Smooth muscle cell (in vitro differentiated cells): ENCODE measurements around the gene NINJ1. TPM values are rescaled to one million over a fixed set of nuclear protein-coding genes. Genes with fewer than 3 reads are reported as not detected.

Source experiments
- DNase-seq: peaks from one replicate; lab custom pipeline; 2025; ENCODE audit not compliant: unreplicated experiment; lab: John Stamatoyannopoulos, UW
- H2AFZ ChIP-seq: fragments of 200-600 bp; sonication (generic); 2 replicates; pipeline ENCODE4 v1.6.0; 2016; ENCODE audit warnings: antibody characterized with exemption, low read depth, mild to moderate bottlenecking
- H3F3A ChIP-seq: fragments of 200-600 bp; sonication (generic); 2 replicates; pipeline ENCODE4 v1.6.0; 2017; ENCODE audit warnings: antibody characterized with exemption, low read depth
- H3K27ac ChIP-seq: fragments of 200-600 bp; sonication (generic); 2 replicates; pipeline ENCODE4 v1.5.1; 2016; ENCODE audit warnings: low read depth, mild to moderate bottlenecking
- H3K27me3 ChIP-seq: fragments of 200-600 bp; sonication (generic); 2 replicates; pipeline ENCODE4 v1.6.1; 2016; ENCODE audit warnings: low read depth, mild to moderate bottlenecking
- H3K36me3 ChIP-seq: fragments of 200-600 bp; sonication (generic); 2 replicates; pipeline ENCODE4 v1.5.1; 2016; ENCODE audit warnings: low read depth
- H3K4me1 ChIP-seq: fragments of 200-600 bp; sonication (generic); 2 replicates; pipeline ENCODE4 v1.5.1; 2016; ENCODE audit warnings: low read depth
- H3K4me2 ChIP-seq: fragments of 200-600 bp; sonication (generic); 2 replicates; pipeline ENCODE4 v1.6.0; 2016; ENCODE audit warnings: mild to moderate bottlenecking
- H3K4me3 ChIP-seq: fragments of 200-600 bp; sonication (generic); 2 replicates; pipeline ENCODE4 v1.5.1; 2016; ENCODE audit warnings: mild to moderate bottlenecking
- H3K79me2 ChIP-seq: fragments of 200-600 bp; sonication (generic); 2 replicates; pipeline ENCODE4 v1.6.0; 2016; ENCODE audit warnings: low read depth, mild to moderate bottlenecking
- H3K9ac ChIP-seq: fragments of 200-600 bp; sonication (generic); 2 replicates; pipeline ENCODE4 v1.6.0; 2016; ENCODE audit warnings: low read depth
- H3K9me3 ChIP-seq: fragments of 200-600 bp; sonication (generic); replicated peaks from 2 replicates; pipeline ENCODE4 v1.5.1; 2016; ENCODE audit warnings: low read depth
- H4K20me1 ChIP-seq: fragments of 200-600 bp; sonication (generic); 2 replicates; pipeline ENCODE4 v1.6.0; 2016; ENCODE audit warnings: low read depth
- CTCF ChIP-seq: fragments of 200-600 bp; sonication (generic); IDR thresholded peaks from 2 replicates; pipeline ENCODE4 v1.5.1; 2017; ENCODE audit warnings: borderline replicate concordance, mild to moderate bottlenecking, antibody characterized with exemption; ENCODE audit not compliant: insufficient read depth, poor library complexity, severe bottlenecking
- WGBS: methylation state at CpG from one replicate; pipeline ENCODE4 v1.1.7; 2016; ENCODE audit warnings: low lambda C conversion rate; 5-methylcytosine and 5-hydroxymethylcytosine counted together
- polyA plus RNA-seq: library from polyadenylated mRNA; unstranded; fragments of >200 nt; fragmentation: Nextera tagmentation; extraction: Ambion mirVana; gene quantifications from 2 replicates; pipeline ENCODE4 v1.2.1, GENCODE V29; 2016
- total RNA-seq: library from RNA; depleted of rRNA; stranded (reverse); fragments of >200 nt; gene quantifications from 2 replicates; pipeline ENCODE4 v1.2.3, GENCODE V29; 2014

The NINJ1 gene
- total and polyA plus RNA-seq, 2 experiments from 2014 or later = 34.3 to 53.7 TPM

- TF ChIP-seq CTCF = no peak
- WGBS = 84% methylated on average over 14 of the region's 14 CpGs
- H3K27me3 ChIP-seq = no peaks in the 10 kb centered on the region
- H2AFZ ChIP-seq = no peak overlapping the region
- H3K9me3 ChIP-seq = no peaks in the 10 kb centered on the region
- H3K4me1 ChIP-seq = peaks cover 12% of the 10 kb centered on the region
- no peak for DNase-seq
- H3K9ac ChIP-seq = no peak overlapping the region
- H3K36me3 ChIP-seq = no peaks in the 10 kb centered on the region
- H3K27ac ChIP-seq = no peak overlapping the region
- H3K4me3 ChIP-seq = no peak overlapping the region
- no peaks in the 10 kb centered on the region for H3K79me2 ChIP-seq
- H3K4me2 ChIP-seq = no peak overlapping the region
- H4K20me1 ChIP-seq = no peaks in the 10 kb centered on the region
- H3F3A ChIP-seq = peaks cover 4% of the 10 kb centered on the region
Observed at GRCh38 chr9:93123561-93124283, 10.3 kb downstream of the NINJ1 start.

- no peaks in the 10 kb centered on the region for H3K79me2 ChIP-seq
- no peak for DNase-seq
- no peak for TF ChIP-seq CTCF
- 99% methylated on average over 14 of the region's 14 CpGs for WGBS
- peaks cover 2% of the 10 kb centered on the region for H3F3A ChIP-seq
- H2AFZ ChIP-seq = no peak overlapping the region
- H3K36me3 ChIP-seq = no peaks in the 10 kb centered on the region
- no peak overlapping the region for H3K4me2 ChIP-seq
- no peak overlapping the region for H3K27ac ChIP-seq
- no peak overlapping the region for H3K9ac ChIP-seq
- H3K4me3 ChIP-seq = no peak overlapping the region
- no peaks in the 10 kb centered on the region for H4K20me1 ChIP-seq
- H3K9me3 ChIP-seq = no peaks in the 10 kb centered on the region
- no peaks in the 10 kb centered on the region for H3K27me3 ChIP-seq
- peaks cover 12% of the 10 kb centered on the region for H3K4me1 ChIP-seq
Observed at GRCh38 chr9:93122721-93123221, 11.3 kb downstream of the NINJ1 start.

- Histone ChIP-seq H3F3A (no peaks in the 10 kb centered on the region), H2AFZ (no peak overlapping the region), H3K36me3 (no peaks in the 10 kb centered on the region), H3K9ac (no peak overlapping the region), H3K9me3 (no peaks in the 10 kb centered on the region), H3K27me3 (no peaks in the 10 kb centered on the region), H3K4me3 (no peak overlapping the region), H3K4me2 (no peak overlapping the region), H3K4me1 (peaks cover 3% of the 10 kb centered on the region), H3K27ac (no peak overlapping the region), H3K79me2 (no peaks in the 10 kb centered on the region), H4K20me1 (no peaks in the 10 kb centered on the region)
- no peak for DNase-seq
- WGBS = 94% methylated on average over 20 of the region's 20 CpGs
- no peak for TF ChIP-seq CTCF
Observed at GRCh38 chr9:93121316-93122241, 12.5 kb downstream of the NINJ1 start.
